NCI-H526 treated with DMSO at 0.1 percent for 48 hours (cell line): ENCODE measurements around the gene COL18A1.

ENCODE experiments used
- DNase-seq: peaks from one replicate; lab custom pipeline; 2025; lab: John Stamatoyannopoulos, UW

Gene COL18A1

DNA sequence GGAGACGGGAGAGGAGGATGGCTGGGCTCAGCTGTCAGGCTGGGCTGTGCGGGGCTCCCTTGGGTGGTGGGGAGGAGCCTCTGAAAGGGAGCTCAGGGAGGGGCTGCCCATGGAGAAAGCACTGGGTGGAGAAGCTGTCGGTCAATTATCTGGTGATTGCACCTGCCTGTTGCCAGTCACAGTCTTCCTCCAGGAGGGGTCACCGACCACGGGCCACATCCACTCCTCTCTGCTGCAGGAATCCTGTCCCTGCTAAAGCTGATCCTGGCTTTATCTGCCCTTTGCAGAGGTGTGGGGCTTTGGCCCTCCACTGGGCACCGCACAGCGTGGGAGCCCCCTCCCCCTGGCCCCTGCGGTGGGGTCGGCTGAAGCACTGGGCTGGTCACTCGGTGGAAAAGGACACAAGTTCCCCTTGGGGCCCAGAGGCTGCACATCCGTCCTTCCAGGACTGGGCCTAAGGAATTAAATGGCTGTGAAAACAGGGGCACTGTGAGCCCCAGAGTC lies 21.8 kb upstream of the COL18A1 start:
- DNase-seq: no peak

DNA sequence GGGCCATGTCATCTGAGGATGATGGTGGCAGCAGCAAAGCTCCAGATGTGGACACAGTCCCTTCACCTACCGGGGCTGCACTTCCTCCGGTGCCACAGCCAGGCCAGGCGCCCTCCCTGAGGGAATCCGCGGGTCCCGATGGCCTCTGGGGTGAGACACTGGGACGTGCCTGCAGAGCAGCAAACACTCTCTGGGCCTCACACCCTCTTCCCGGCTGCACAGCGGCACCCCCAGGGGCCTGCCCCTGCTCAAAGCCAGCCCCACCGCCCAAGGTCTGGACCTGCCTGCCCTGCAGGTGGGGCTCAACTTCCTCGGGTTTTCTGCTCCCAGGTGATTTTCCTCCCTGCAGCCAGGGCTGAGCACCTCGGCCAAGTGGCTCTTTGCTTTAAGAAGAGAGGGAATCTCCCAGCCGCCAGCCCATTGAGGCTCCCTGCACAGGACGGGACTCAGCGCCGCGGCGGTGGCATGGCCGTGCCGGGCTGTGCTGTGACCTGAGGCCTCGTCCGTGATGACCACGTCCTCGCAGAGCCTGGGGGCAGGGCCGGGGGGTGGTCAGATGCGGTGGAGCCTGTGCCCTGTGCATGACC lies 21.3 kb upstream of the COL18A1 start:
- no peak for DNase-seq

DNA sequence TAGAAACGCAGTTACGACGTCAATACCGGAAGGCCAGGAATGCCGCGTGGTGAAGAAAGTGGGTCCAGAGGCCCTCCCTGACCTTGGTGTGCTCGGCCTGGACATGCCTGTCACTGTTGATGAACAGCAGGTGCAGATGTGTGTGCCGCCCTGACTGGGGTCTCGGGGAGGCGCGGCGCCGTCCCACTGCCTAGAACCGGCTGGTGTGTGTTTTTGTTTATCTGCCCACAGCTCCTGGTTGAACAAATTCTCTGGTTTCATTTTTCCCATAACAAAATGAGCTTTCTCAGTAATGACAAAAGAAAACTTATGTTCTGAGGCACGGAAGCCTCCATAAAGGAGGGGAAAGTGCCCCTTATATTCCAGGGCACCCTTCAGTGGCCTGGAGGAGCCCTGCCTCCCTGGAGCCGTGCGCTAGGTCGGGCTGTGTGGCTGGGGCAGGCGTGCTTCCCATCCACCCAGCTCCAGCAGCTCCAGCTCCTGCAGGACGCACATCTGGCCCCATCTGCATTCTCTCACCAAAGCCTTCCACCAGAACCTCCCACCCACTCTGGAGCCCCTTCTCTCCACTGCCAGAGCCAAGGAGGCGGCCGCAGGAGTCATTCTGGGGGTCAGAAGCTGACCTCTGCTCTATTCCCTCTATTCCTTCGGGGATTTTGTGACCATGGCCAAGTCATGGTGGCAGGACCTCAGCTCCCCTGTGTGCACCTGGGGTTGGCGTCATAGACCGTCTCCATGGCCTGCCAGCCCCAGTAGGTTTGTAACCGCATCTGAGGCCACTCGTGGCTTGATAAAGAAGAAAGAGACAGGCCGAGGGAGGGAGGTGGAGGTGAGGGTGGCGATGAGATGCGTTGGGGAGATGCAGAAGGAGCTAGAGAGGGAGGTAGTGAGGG lies 20.1 kb upstream of the COL18A1 start:
- no peak for DNase-seq

DNA sequence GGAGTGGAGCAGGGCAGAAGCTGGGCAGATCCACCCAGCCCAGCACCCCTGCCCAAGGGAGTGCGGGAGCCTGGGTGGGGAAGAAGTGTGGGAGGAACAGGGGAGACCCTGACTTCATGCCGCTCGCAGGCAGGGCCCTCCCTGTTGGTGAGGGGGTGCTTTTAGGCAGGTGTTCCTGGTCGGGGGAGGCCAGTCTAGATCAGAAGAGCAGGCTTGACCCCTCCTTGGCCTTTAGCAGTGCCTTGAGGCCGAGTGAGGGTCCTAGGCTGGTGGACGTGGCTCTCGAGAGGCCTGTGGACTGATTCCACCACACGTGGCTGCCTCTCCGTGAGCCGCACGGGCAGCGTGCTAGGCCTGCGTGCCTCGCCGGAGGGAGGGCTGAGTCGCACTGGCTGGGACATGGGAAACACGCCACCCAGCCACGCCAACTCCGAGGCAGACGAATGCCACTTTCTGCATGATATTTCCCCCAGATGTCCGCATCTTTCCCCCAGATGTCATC lies 19.4 kb upstream of the COL18A1 start:
- no peak for DNase-seq

DNA sequence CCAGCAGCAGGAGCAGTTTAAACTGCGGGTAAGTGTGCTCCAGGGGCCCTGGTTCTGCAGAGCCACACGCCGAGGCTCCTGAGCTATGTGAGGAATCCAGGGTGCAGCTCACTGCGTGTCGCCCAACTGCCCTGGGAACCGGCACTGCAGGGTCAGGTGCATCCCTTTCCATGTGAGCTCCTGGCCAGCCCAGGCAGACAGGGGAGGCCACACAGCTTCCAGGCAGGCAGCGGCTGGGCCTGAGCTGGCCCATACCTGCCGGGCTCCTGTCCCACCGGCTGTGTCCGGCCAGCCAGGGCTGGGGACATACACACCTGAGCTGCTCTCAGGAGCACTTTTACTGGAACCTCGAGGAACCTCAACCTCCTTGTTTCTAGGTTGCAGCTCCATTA lies 18.6 kb upstream of the COL18A1 start:
- no peak for DNase-seq

DNA sequence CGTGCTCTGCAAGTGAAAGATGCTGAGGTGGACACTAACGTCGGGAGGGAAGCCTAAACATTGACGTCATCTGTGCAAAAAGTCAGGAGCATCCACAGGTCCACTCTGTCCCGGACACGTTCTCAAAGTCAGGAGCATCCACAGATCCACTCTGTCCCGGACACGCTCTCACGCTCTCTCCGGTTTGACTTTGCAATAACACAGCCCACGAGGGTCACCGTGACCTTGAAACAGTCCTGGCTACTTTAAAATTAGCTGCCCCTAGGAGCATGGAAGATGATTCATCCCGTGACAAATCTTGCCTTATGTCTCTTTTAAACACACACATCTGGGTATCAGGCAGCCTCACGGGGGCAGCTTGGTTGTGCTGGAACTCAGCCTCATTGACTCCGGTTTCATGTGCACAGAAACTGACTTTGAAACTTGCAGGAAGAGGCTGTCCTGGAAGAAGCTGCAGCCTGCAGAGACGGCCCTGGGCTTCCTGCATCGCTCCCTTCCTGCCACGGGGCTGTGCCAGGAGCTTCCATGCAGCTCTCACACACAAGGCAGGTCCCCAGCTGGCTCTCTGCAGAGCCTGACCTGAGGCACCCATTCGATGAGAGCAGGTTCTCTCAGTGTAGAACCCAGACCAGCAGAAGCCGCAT lies 18.1 kb upstream of the COL18A1 start:
- DNase-seq: no peak

DNA sequence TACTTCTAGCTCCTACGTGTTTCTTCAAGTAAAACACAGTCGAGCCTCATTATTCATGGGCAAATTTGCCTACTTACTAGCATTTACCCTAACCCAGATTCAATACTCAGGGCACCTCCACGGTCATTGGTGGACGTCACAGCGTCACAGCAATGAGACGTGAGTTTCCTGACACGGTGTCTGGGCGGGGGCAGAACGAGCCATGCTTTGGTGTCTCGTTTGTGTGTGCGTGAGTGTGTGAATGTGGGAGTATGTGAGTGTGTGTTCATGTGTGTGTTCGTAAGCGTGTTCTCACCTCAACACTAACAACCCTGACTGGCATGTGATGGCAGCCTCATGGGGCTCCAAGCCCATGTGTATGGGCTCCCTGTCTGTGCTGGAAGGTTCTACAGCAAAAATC lies 17.5 kb upstream of the COL18A1 start:
- no peak for DNase-seq

DNA sequence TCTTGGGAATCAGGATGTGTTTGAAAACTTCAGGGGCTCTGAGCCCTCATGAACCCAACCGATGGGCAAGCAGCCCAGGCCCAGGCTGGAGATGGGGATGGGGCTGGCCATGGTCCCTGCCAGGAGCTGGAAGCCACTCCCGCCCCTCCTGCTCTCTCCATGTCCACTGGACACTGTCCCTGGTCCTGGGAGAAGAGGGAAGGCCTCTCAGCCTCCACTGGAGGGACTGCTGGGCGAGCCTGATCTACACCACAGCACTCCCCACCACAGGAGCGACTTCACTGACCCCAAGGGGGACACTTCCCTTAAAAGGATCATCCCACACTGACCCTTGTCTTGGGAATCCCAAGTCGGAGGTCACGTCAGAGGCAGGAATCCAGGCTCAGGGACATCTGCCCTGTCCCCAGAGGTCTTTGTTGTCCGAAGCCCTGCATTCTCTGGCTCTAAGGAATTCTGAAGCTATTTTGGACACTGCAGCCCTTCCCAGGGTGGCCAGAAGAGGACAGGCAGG lies 16.9 kb upstream of the COL18A1 start:
- no peak for DNase-seq

DNA sequence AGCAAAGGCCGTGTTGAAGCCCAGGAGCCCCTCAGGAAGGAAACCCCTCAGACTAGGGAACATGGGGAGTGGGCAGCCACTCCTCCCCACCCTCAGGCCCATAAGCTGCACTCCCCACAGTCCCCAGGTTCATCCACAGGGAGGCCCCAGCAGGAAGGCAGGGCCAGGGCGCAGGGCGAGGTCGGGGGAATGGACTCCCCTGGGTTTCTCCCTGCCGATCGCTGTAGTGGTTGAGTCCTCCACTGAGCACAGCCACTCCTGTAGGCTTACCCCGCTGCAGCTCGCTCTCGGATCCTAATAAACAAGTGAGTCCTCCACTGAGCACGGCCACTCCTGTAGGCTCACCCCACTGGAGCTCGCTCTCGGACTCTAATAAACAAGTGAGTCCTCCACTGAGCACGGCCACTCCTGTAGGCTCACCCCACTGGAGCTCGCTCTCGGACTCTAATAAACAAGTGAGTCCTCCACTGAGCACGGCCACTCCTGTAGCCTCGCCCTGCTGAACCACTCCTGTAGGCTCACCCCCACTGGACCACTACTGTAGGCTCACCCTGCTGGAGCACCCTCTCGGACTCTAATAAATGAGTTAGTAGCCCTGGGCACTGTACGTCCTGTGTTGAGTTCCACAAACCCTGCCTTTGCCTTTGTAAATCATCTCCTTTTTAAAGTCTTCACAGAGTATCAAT lies 16.2 kb upstream of the COL18A1 start:
- DNase-seq: no peak

DNA sequence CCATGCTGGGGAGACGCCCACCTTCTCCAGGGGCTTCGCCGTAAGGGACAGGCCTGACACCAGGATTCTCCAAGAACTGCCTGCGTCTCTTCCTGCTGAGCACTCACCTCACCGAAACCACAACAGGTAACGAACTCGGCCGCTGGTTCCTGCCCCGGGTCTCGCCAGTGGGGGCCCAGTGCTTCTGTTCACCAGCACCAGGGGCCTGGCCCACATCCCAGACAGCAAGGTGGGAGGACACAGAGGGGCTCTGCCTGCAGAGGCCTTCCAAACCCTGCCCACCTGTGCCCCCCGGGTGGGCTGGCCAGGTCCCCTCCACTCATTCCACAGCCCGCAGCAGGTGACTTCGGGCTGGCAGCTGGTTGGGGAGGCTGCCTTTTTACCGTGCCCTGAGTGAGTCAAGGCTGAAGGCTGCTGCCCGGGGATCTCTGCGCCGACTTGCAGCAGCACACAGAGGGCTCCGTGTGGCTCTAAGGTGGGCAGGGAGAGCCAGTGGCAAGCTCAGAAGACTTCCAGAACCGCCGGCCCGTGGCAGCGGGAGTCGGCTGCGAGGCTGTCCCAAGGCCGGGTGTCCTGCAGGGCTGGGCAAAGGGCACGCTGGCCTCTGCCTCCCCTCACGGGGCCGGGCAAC lies 14.7 kb upstream of the COL18A1 start:
- DNase-seq: no peak

DNA sequence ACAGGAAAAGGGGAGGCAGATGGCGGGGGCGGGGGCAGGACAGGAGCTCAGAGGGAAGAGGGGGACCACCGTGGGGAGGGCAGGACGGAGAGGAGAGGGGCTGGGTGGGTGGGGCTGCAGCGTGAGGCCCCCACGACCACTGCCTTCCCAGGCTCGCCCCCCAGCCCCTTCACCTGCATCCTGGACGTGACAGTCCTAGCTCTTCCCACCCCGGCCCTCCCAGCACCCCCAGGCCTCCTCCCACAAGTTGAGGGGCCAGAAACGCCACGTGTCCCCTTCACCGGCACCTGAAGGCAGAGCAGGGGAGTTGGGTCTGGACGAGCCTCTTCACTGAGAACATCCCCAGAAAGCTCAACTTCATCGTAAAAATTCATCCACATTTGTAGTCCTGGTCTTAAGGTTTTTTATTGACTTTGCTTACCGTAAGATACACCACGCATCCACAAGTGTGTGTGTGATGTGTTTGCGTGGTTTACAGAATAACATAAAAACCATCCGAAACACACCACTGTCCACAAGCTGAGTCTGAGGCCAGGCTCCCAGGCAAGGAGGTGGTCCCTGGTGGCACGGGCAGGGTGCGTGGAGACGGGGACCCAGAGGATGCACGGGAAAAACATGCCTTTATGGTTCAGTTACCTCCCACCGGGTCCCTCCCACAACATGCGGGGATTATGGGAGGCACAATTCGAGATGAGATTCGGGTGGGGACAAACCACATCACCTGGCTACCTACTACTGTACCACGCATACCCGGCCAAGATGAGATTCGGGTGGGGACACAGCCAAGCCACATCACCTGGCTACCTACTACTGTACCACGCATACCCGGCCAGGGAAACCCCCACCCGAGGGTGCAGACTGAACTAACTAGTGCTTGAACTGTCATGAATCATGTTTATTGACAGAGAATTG lies 13.9 kb upstream of the COL18A1 start:
- no peak for DNase-seq

DNA sequence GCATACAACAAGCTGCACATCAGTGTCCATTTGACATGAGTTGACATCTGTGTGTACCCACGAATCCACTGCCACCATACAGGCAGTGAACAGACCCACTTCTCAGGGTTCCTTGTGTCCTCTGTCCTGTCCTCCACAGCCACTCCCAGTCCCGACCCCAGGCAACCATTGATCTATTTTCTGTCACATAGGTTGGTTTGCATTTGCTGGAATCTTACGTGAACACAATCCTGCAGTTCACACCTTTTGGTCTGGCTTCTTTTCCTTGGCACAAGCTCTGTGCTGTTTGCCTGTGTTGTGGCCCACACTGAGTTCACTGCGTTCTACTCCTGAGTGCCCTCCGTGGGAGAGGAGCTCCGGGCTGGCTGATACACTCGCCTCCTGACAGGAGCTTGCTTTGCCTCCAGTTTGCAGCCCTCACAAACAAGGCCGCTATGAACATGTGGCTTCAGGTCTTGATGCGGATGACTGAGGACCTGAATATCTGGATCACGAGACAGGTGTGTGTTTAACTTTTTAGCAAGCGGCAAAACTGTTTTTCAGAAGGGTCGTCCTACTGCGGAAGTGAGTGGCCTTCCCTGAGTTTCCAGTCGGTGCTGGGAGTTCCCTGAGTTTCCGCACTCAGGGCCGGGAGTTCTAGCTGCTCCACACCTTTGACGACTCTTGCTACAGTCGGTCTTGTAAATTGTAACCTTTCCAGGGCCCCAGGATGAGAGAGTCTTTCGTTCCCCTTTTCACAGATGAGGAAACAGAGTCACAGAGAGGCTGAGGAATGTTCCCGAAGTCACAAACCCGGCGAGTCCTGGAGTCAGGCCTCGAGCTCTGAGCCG lies 13.0 kb upstream of the COL18A1 start:
- no peak for DNase-seq

DNA sequence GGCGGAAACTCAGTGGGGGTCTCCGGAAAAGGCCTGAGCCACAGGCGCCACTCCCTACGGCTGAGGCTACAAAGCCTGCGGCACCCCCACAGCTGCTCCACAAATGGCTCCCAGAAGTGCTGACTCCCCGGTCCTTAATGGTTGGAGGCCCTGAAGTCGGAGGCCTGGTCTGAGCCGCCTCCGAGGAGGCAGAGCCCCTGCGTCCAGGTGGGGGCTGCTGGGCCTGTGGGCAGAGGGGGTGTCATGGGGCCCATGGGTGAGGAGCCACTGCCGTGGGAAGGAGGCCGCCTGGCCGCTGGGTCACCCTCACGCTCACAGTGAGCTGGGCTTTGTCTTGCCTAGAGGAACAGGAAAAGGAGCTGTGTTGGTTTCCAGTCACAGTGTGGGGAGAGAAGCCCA lies 12.4 kb upstream of the COL18A1 start:
- DNase-seq: no peak

DNA sequence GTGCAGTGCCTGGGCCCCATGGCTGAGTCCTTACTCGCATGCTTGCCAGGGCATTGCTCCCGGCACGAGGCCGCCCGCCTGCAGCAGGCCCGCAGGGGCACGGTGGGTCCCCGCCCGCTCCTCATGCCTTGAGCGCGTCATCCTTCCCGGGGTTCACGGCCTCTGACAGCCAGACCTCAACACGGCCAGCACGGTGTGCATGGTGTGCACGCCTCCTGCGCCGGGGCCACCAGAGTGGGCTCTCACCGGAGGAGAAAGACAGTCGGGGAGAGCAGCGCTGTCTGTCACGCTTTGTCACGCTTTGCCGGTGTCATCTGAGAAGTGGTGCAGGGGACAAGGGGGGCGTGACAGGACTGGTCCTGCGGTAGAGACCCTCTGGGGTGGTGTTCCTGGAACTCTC lies 11.9 kb upstream of the COL18A1 start:
- DNase-seq: no peak

DNA sequence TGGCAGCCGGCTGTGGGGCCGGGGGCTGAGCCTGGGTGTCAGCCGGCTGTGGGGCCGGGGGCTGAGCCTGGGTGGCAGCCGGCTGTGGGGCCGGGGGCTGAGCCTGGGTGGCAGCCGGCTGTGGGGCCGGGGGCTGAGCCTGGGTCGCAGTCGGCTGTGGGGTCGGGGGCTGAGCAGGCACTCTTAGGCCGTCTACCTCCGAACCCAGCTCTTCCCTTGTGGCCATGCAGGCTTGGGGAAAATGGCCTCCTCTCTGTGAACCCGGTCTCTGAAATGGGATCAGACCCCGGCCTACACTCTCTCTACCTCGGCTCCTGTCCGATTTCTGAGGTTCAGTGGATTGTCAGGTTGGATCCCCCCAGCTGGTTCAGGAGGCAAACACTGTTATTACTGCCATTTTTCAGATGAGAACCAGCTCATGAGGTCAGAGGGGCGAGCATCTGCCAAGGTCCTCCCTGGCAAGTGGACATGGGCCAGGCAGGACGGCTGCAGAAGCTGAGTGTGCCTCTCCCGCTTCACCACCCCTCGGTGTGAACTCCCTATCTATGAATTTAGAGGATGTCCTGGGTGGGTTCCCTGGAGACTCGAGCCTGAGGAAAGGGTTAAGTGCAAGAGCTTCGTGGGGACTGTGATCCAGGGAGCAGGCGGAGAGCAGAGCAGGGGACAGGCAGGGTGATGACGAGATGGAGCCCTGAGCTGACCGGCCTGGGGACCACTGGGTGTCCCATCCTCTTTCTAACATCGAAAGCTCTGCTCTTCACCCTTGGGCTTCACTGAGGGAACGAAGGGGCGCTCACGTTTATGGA lies 10.9 kb upstream of the COL18A1 start:
- no peak for DNase-seq

DNA sequence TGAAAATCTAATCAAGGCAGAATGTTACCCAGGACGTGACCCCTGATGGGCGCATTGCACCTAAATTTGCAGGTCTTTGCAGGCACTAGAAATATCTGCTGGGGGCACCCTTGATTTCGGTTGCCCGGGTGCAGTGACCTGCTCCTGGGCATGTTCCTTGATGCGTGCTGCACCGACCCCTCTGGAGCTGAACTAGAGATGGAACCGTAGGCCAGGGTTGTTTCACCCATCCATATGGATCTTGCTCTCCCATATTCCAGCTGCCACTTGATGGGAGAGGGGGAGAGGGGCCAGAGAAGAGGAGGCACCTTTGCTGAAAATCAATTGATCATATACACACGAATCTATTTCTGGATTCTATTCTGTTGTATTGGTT lies 8.4 kb upstream of the COL18A1 start:
- no peak for DNase-seq

DNA sequence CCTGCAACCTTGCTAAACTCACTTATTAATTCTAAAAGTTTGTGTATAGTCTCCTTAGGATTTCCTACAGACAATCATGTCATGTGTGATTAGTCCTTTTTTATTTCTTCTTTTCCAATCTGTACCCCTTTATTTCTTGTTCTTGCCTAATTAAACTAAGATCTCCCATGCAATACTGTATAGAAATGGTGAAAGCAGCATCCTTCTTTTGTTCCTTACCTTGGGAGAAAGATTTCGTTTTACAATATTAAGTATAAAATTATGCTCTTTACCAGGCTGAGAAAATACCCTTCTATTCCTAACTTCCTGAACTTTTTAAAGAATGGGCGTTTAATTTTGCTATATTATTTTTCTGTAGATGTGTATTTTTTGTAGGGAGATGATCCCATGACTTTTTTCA lies 7.6 kb upstream of the COL18A1 start:
- DNase-seq: no peak

DNA sequence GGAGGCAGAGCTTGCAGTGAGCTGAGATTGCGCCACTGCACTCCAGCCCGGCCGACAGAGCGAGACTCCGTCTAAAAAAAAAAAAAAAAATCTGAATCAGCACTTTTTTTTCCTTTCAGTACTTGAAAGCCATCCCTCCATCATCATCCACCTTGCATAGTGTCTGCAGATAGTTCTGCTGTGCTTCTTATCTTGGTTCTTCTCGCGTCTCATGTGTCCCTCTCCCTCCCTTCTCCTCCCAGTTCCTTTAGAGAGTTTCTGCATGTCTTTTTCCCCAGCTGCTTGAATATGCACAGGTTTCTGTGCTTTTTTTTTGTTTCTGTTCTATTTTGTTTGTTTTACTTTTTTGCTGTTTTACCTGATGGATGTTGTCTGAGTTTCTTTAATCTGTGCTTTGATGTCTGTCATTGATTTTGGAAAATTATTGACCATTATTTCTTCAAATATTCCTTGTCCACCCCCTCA lies 3.9 kb upstream of the COL18A1 start:
- DNase-seq: no peak
